HepG2 (cell line): ENCODE data around the gene DUSP12. TPM values are rescaled to one million over a fixed set of nuclear protein-coding genes. Genes with fewer than 3 reads are reported as not detected.

ENCODE experiments used
- BORCS8-MEF2B ChIP-seq: sonication (generic); formaldehyde crosslinking; IDR thresholded peaks from 2 replicates; pipeline ENCODE4 v1.8.0; 2022; ENCODE audit warnings: mild to moderate bottlenecking, missing genetic modification reagents
- GTF2F1 ChIP-seq: fragments of 150-350 bp; IDR thresholded peaks from 2 replicates; pipeline ENCODE4 v1.6.1; 2014; ENCODE audit warnings: low read length
- HOXA9 ChIP-seq: sonication (generic); formaldehyde crosslinking; IDR thresholded peaks from 2 replicates; pipeline ENCODE4 v1.8.1; 2022; ENCODE audit warnings: missing genetic modification reagents, mild to moderate bottlenecking, moderate library complexity, borderline replicate concordance
- MLLT10 ChIP-seq: sonication (generic); formaldehyde crosslinking; IDR thresholded peaks from 2 replicates; pipeline ENCODE4 v1.4.0; 2020; ENCODE audit warnings: missing genetic modification reagents
- MXD4 ChIP-seq: IDR thresholded peaks from 2 replicates; pipeline ENCODE4 v1.6.1; 2016; ENCODE audit warnings: mild to moderate bottlenecking, missing biosample characterization, missing genetic modification reagents
- NFRKB ChIP-seq: fragments of 450-650 bp; IDR thresholded peaks from 2 replicates; pipeline ENCODE4 v1.6.1; 2017
- POLR2AphosphoS2 ChIP-seq: IDR thresholded peaks from 2 replicates; pipeline ENCODE4 v1.6.1; 2011; ENCODE audit warnings: low read depth, low read length, improper control_type of control experiment
- SNAI1 ChIP-seq: sonication (generic); formaldehyde crosslinking; IDR thresholded peaks from 2 replicates; pipeline ENCODE4 v1.5.0; 2020; ENCODE audit warnings: mild to moderate bottlenecking, missing genetic modification reagents, borderline replicate concordance
- TRIM24 ChIP-seq: sonication (generic); formaldehyde crosslinking; IDR thresholded peaks from 2 replicates; pipeline ENCODE4 v1.8.0; 2022; ENCODE audit warnings: mild to moderate bottlenecking, missing genetic modification reagents
- ZC3H4 ChIP-seq: sonication (generic); formaldehyde crosslinking; IDR thresholded peaks from 2 replicates; pipeline ENCODE4 v1.4.0; 2020; ENCODE audit warnings: missing genetic modification reagents, borderline replicate concordance
- ZFP37 ChIP-seq: sonication (generic); formaldehyde crosslinking; IDR thresholded peaks from 2 replicates; pipeline ENCODE4 v1.4.0; 2020; ENCODE audit warnings: missing genetic modification reagents, borderline replicate concordance
- ZFX ChIP-seq: sonication (generic); formaldehyde crosslinking; IDR thresholded peaks from 2 replicates; pipeline ENCODE4 v1.4.0; 2020; ENCODE audit warnings: mild to moderate bottlenecking, low read depth, missing genetic modification reagents, moderate library complexity
- ZNF766 ChIP-seq: sonication (generic); formaldehyde crosslinking; IDR thresholded peaks from 2 replicates; pipeline ENCODE4 v1.5.0; 2020; ENCODE audit warnings: missing genetic modification reagents, borderline replicate concordance
- ZNF777 ChIP-seq: sonication (generic); formaldehyde crosslinking; IDR thresholded peaks from 2 replicates; pipeline ENCODE4 v1.4.0; 2020; ENCODE audit warnings: missing genetic modification reagents
- ZNF782 ChIP-seq: sonication (generic); formaldehyde crosslinking; IDR thresholded peaks from 2 replicates; pipeline ENCODE4 v1.4.0; 2020; ENCODE audit warnings: missing genetic modification reagents, mild to moderate bottlenecking, borderline replicate concordance
- ZNF879 ChIP-seq: sonication (generic); formaldehyde crosslinking; IDR thresholded peaks from 2 replicates; pipeline ENCODE4 v1.8.1; 2023; ENCODE audit warnings: missing genetic modification reagents
- ZSCAN20 ChIP-seq: sonication (generic); formaldehyde crosslinking; IDR thresholded peaks from 2 replicates; pipeline ENCODE4 v1.4.0; 2020; ENCODE audit warnings: missing genetic modification reagents, mild to moderate bottlenecking, borderline replicate concordance
- polyA plus RNA-seq, 8 experiments: library from polyadenylated mRNA; depleted of rRNA in 3 of 8; stranded (reverse) in 7 of 8; unstranded in 1 of 8; fragments of >200 nt; fragmentation: Illumina TruSeq in 4 of 8; extraction: Trizol in 4 of 8; gene quantifications; 2 replicates each; pipeline versions ENCODE4 v1.2.1 to v1.2.3, GENCODE V29; 2011 to 2016; ENCODE audit warnings: low read depth in 4 of 8, missing spikeins in 1 of 8, mixed read lengths in 1 of 8; ENCODE audit not compliant: insufficient read depth in 1 of 8
- total RNA-seq, 5 experiments: library from RNA; depleted of rRNA; stranded (reverse); fragments of >200 nt; fragmentation: Illumina TruSeq; extraction: Trizol; gene quantifications; 2 replicates each; pipeline ENCODE4 v1.2.3, GENCODE V29; 2016; ENCODE audit warnings: low read depth in 1 of 5
- TF ChIP-seq, protein P1 (sequence below), 2 experiments: IDR thresholded peaks; 2 replicates each; pipeline ENCODE4 v1.6.1; 2011 to 2012; ENCODE audit warnings: low read length in 2 of 2, borderline replicate concordance in 1 of 2, low read depth in 1 of 2, mild to moderate bottlenecking in 1 of 2, moderate library complexity in 1 of 2
- TF ChIP-seq, protein P2 (sequence below): IDR thresholded peaks from 2 replicates; pipeline ENCODE4 v1.6.1; 2012; ENCODE audit warnings: low read length, improper control_type of control experiment
- TF ChIP-seq, protein P3 (sequence below): sonication (generic); formaldehyde crosslinking; IDR thresholded peaks from 2 replicates; pipeline ENCODE4 v1.8.0; 2022; ENCODE audit warnings: missing genetic modification reagents, mild to moderate bottlenecking, moderate library complexity, borderline replicate concordance

The DUSP12 gene
- total and polyA plus RNA-seq, 2 of the 13 experiments (the other 11 are each of a cell fraction or from before 2014, with no cell fraction given), result 36.7 to 37.1 TPM

GRCh38 chr1:161749509-161750407 is at the start of gene DUSP12 (continued):
- TF ChIP-seq MXD4, result no peak
- TF ChIP-seq ZNF782 (CRISPR knock-in tag), result peak; percentile 85; the same call in 1 of the 2 replicates
- no peak for TF ChIP-seq ZSCAN20 (CRISPR knock-in tag)
- TF ChIP-seq HOXA9, result no peak
- TF ChIP-seq ZFP37 (CRISPR knock-in tag), result no peak
- peak; percentile 94 for TF ChIP-seq ZNF777 (CRISPR knock-in tag)
- TF ChIP-seq ZC3H4 (CRISPR knock-in tag), result no peak
- TF ChIP-seq ZNF766 (CRISPR knock-in tag), result peak; percentile 80; the same call in 1 of the 2 replicates
- TF ChIP-seq TRIM24 (CRISPR knock-in tag), result no peak
- TF ChIP-seq NFRKB, result peak; percentile 85
- no peak for TF ChIP-seq MLLT10 (CRISPR knock-in tag)
- TF ChIP-seq SNAI1 (CRISPR knock-in tag), result 0 out of 2 replicates have a peak, but pooled peaks have one; percentile 63
- peak; percentile 96 for TF ChIP-seq ZFX (CRISPR knock-in tag)
- TF ChIP-seq, protein P1, sequence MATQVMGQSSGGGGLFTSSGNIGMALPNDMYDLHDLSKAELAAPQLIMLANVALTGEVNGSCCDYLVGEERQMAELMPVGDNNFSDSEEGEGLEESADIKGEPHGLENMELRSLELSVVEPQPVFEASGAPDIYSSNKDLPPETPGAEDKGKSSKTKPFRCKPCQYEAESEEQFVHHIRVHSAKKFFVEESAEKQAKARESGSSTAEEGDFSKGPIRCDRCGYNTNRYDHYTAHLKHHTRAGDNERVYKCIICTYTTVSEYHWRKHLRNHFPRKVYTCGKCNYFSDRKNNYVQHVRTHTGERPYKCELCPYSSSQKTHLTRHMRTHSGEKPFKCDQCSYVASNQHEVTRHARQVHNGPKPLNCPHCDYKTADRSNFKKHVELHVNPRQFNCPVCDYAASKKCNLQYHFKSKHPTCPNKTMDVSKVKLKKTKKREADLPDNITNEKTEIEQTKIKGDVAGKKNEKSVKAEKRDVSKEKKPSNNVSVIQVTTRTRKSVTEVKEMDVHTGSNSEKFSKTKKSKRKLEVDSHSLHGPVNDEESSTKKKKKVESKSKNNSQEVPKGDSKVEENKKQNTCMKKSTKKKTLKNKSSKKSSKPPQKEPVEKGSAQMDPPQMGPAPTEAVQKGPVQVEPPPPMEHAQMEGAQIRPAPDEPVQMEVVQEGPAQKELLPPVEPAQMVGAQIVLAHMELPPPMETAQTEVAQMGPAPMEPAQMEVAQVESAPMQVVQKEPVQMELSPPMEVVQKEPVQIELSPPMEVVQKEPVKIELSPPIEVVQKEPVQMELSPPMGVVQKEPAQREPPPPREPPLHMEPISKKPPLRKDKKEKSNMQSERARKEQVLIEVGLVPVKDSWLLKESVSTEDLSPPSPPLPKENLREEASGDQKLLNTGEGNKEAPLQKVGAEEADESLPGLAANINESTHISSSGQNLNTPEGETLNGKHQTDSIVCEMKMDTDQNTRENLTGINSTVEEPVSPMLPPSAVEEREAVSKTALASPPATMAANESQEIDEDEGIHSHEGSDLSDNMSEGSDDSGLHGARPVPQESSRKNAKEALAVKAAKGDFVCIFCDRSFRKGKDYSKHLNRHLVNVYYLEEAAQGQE (IDR thresholded peaks at IDR 0.05; ENCODE audit: borderline replicate concordance in 1 of 2, low read depth in 1 of 2, low read length in 2 of 2), result no peak
- TF ChIP-seq, protein P2, sequence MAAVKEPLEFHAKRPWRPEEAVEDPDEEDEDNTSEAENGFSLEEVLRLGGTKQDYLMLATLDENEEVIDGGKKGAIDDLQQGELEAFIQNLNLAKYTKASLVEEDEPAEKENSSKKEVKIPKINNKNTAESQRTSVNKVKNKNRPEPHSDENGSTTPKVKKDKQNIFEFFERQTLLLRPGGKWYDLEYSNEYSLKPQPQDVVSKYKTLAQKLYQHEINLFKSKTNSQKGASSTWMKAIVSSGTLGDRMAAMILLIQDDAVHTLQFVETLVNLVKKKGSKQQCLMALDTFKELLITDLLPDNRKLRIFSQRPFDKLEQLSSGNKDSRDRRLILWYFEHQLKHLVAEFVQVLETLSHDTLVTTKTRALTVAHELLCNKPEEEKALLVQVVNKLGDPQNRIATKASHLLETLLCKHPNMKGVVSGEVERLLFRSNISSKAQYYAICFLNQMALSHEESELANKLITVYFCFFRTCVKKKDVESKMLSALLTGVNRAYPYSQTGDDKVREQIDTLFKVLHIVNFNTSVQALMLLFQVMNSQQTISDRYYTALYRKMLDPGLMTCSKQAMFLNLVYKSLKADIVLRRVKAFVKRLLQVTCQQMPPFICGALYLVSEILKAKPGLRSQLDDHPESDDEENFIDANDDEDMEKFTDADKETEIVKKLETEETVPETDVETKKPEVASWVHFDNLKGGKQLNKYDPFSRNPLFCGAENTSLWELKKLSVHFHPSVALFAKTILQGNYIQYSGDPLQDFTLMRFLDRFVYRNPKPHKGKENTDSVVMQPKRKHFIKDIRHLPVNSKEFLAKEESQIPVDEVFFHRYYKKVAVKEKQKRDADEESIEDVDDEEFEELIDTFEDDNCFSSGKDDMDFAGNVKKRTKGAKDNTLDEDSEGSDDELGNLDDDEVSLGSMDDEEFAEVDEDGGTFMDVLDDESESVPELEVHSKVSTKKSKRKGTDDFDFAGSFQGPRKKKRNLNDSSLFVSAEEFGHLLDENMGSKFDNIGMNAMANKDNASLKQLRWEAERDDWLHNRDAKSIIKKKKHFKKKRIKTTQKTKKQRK, result no peak
- TF ChIP-seq, protein P3, sequence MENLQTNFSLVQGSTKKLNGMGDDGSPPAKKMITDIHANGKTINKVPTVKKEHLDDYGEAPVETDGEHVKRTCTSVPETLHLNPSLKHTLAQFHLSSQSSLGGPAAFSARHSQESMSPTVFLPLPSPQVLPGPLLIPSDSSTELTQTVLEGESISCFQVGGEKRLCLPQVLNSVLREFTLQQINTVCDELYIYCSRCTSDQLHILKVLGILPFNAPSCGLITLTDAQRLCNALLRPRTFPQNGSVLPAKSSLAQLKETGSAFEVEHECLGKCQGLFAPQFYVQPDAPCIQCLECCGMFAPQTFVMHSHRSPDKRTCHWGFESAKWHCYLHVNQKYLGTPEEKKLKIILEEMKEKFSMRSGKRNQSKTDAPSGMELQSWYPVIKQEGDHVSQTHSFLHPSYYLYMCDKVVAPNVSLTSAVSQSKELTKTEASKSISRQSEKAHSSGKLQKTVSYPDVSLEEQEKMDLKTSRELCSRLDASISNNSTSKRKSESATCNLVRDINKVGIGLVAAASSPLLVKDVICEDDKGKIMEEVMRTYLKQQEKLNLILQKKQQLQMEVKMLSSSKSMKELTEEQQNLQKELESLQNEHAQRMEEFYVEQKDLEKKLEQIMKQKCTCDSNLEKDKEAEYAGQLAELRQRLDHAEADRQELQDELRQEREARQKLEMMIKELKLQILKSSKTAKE (CRISPR knock-in tag), result no peak
- peak; percentile 70; the same call in 1 of the 2 replicates for TF ChIP-seq BORCS8-MEF2B (CRISPR knock-in tag)
- no peak for TF ChIP-seq ZNF879 (CRISPR knock-in tag)
- TF ChIP-seq GTF2F1, result 0 out of 2 replicates have a peak, but pooled peaks have one; percentile 1
- no peak for TF ChIP-seq POLR2AphosphoS2
